Liver (tissue), 9 donors: ENCODE results near the gene NDST1. TPM values are rescaled to one million over a fixed set of nuclear protein-coding genes. Genes with fewer than 3 reads are reported as not detected.

Experiments used
- DNase-seq: peaks from one replicate; pipeline ENCODE4 v3.0.0-alpha.2; 2017; ENCODE audit warnings: low spot score
- H3K27ac ChIP-seq, 2 donors: one replicate each; pipeline ENCODE4 v1.7.0; 2013; ENCODE audit warnings: inconsistent platforms in 2 of 2, low read length in 2 of 2, control low read depth in 1 of 2, low read depth in 1 of 2, mild to moderate bottlenecking in 1 of 2
- H3K27me3 ChIP-seq, 4 donors: one replicate each; pipeline versions ENCODE4 v1.6.1 to v1.7.0; 2013; ENCODE audit warnings: low read length in 3 of 4, inconsistent platforms in 1 of 4, mild to moderate bottlenecking in 1 of 4, moderate library complexity in 1 of 4; ENCODE audit not compliant: control insufficient read depth in 4 of 4, insufficient read depth in 4 of 4
- H3K36me3 ChIP-seq, 4 donors: one replicate each; pipeline versions ENCODE4 v1.6.1 to v1.7.0; 2013; ENCODE audit warnings: low read length in 3 of 4, mild to moderate bottlenecking in 3 of 4, low read depth in 1 of 4, moderate library complexity in 1 of 4; ENCODE audit not compliant: control insufficient read depth in 4 of 4, insufficient read depth in 3 of 4
- H3K4me1 ChIP-seq, 4 donors: one replicate each; pipeline versions ENCODE4 v1.6.1 to v1.7.0; 2013; ENCODE audit warnings: low read length in 3 of 4, mild to moderate bottlenecking in 3 of 4, moderate library complexity in 1 of 4; ENCODE audit not compliant: control insufficient read depth in 4 of 4, insufficient read depth in 4 of 4
- H3K4me3 ChIP-seq, 3 donors: one replicate each; pipeline versions ENCODE4 v1.6.1 to v1.7.0; 2013; ENCODE audit warnings: low read length in 3 of 3, control low read depth in 1 of 3, low read depth in 1 of 3, mild to moderate bottlenecking in 1 of 3
- H3K9ac ChIP-seq, 2 donors: one replicate each; pipeline ENCODE4 v1.7.0; 2013; ENCODE audit warnings: low read length in 2 of 2, mild to moderate bottlenecking in 2 of 2, moderate library complexity in 2 of 2, control low read depth in 1 of 2, low read depth in 1 of 2
- H3K9me3 ChIP-seq, 4 donors: one replicate each; pipeline versions ENCODE4 v1.6.1 to v1.7.0; 2013; ENCODE audit warnings: low read length in 3 of 4; ENCODE audit not compliant: control insufficient read depth in 4 of 4
- CTCF ChIP-seq: fragments of 150-350 bp; IDR thresholded peaks from 2 replicates; pipeline ENCODE4 v1.5.1; 2017; ENCODE audit warnings: improper control_type of control experiment, low read depth, low read length; ENCODE audit not compliant: missing input control
- FOXA1 ChIP-seq: IDR thresholded peaks from 2 replicates; pipeline ENCODE4 v1.6.1; 2016; ENCODE audit warnings: antibody characterized with exemption
- FOXA2 ChIP-seq: IDR thresholded peaks from 2 replicates; pipeline ENCODE4 v1.6.1; 2016; ENCODE audit warnings: antibody characterized with exemption
- JUND ChIP-seq, 2 donors: IDR thresholded peaks; 2 replicates each; pipeline ENCODE4 v1.6.1; 2016; ENCODE audit warnings: antibody characterized with exemption in 2 of 2
- MAX ChIP-seq: IDR thresholded peaks from 2 replicates; pipeline ENCODE4 v1.6.1; 2016; ENCODE audit warnings: antibody characterized with exemption
- RAD21 ChIP-seq, 2 donors: IDR thresholded peaks; 2 replicates each; pipeline ENCODE4 v1.6.1; 2016; ENCODE audit warnings: antibody characterized with exemption in 2 of 2, mild to moderate bottlenecking in 2 of 2
- REST ChIP-seq: IDR thresholded peaks from 2 replicates; pipeline ENCODE4 v1.6.1; 2016; ENCODE audit warnings: antibody characterized with exemption, mild to moderate bottlenecking
- RXRA ChIP-seq, 2 donors: IDR thresholded peaks; 2 replicates each; pipeline ENCODE4 v1.6.1; 2017 to 2018; ENCODE audit warnings: antibody characterized with exemption in 2 of 2, mild to moderate bottlenecking in 1 of 2
- TAF1 ChIP-seq: conservative IDR thresholded peaks from 2 replicates; pipeline ENCODE4 v1.6.1; 2016; ENCODE audit warnings: antibody characterized with exemption, mild to moderate bottlenecking
- ZBTB33 ChIP-seq: IDR thresholded peaks from 2 replicates; pipeline ENCODE4 v1.6.1; 2016; ENCODE audit warnings: antibody characterized with exemption
- WGBS: extraction: QIAGEN DNeasy Blood & Tissue Kit; methylation state at CpG from one replicate; pipeline ENCODE4 v1.1.7; 2013; 5-methylcytosine and 5-hydroxymethylcytosine counted together
- polyA plus RNA-seq, 2 donors: library from polyadenylated mRNA; stranded (reverse) in 1 of 2; unstranded in 1 of 2; fragments of 200-250 nt in 1 of 2; fragments of >200 nt in 1 of 2; fragmentation: Nextera tagmentation in 1 of 2; extraction: Ambion mirVana in 1 of 2; gene quantifications; one replicate each; pipeline versions ENCODE4 v1.2.1 to v1.2.3, GENCODE V29; 2013 to 2015
- total RNA-seq, 2 donors: library from RNA; depleted of rRNA; stranded (reverse); fragments of >200 nt; gene quantifications; one replicate each; pipeline ENCODE4 v1.2.3, GENCODE V29; 2014
- donor health status: healthy.
- donor health status: healthy.
- donor health status: healthy.
- donor health status: healthy.
- donor health status: healthy.

NDST1 gene
- total and polyA plus RNA-seq, 4 donors: 10.3 to 103 (median 39.0) TPM

- peak overlapping the region; percentile 40 to 56 for H3K9ac ChIP-seq
- peaks cover 11 to 19% (median 14%) of the 10 kb centered on the region in 4 donors for H3K36me3 ChIP-seq
- no peak overlapping the region for H3K4me3 ChIP-seq
- H3K9me3 ChIP-seq: no peaks in the 10 kb centered on the region
- TF ChIP-seq CTCF: peak; percentile 56
- no peak for TF ChIP-seq FOXA2
- peak; percentile 76 to 89 for TF ChIP-seq RAD21 (IDR thresholded peaks at IDR 0.05)
- TF ChIP-seq RXRA (IDR thresholded peaks at IDR 0.05): peak in 1 of 2 donors; percentile 24
- 67% methylated on average over 12 of the region's 12 CpGs for WGBS
- peaks cover 44 to 93% (median 81%) of the 10 kb centered on the region in 4 donors for H3K4me1 ChIP-seq
- H3K27me3 ChIP-seq: no peaks in the 10 kb centered on the region
- H3K27ac ChIP-seq: peak overlapping the region; percentile 78 to 90
- no peak for DNase-seq
These were observed 15.8 kb downstream of the NDST1 start for GRCh38 chr5:150523472-150524350.

GRCh38 chr5:150525163-150525562 is 17.2 kb downstream of the NDST1 start:
- H3K9me3 ChIP-seq: no peaks in the 10 kb centered on the region
- TF ChIP-seq REST (no peak), RXRA (IDR thresholded peaks at IDR 0.05) (no peak), MAX (no peak), TAF1 (no peak), FOXA1 (no peak), CTCF (no peak), ZBTB33 (no peak), JUND (IDR thresholded peaks at IDR 0.05) (no peak)
- 67% methylated on average over 8 of the region's 8 CpGs for WGBS
- no peak overlapping the region for H3K9ac ChIP-seq
- peaks cover 34 to 87% (median 69%) of the 10 kb centered on the region in 4 donors for H3K4me1 ChIP-seq
- no peak overlapping the region for H3K4me3 ChIP-seq
- H3K36me3 ChIP-seq: peaks cover 11 to 22% (median 16%) of the 10 kb centered on the region in 4 donors
- no peaks in the 10 kb centered on the region for H3K27me3 ChIP-seq
- H3K27ac ChIP-seq: peak overlapping the region; percentile 78 to 90
- DNase-seq: no peak
